Esophagus muscularis mucosa (tissue), 3 donors: ENCODE results near the gene MICALL1.

ENCODE experiments used
- CTCF ChIP-seq, 3 experiments: fragments of 200-600 bp in 2 of 3; fragments of 450-650 bp in 1 of 3; sonication (generic) in 2 of 3; IDR thresholded peaks; one replicate each; pipeline ENCODE4 v1.5.1; 2017 to 2019; ENCODE audit warnings: antibody characterized with exemption in 3 of 3, mild to moderate bottlenecking in 2 of 3, moderate library complexity in 1 of 3
- EP300 ChIP-seq: sonication (generic); formaldehyde crosslinking; IDR thresholded peaks from one replicate; pipeline ENCODE4 v1.6.1; 2017; ENCODE audit warnings: antibody characterized with exemption

GRCh38 chr22:37970864-37971263 is 64.8 kb downstream of the MICALL1 start:
- TF ChIP-seq CTCF (IDR thresholded peaks at IDR 0.05), result no peak
- TF ChIP-seq EP300, result no peak
